Right atrium auricular region (tissue), 2 donors: ENCODE data around the gene NPIPB9. TPM values are rescaled to one million over a fixed set of nuclear protein-coding genes. Genes with fewer than 3 reads are reported as not detected.
"Not testable (repeated sequence)": the region's sequence is repeated elsewhere in the genome, so short reads cannot be mapped to it uniquely, and the experiment has no call there.

Source experiments
- DNase-seq: peaks from one replicate; pipeline ENCODE4 v3.0.0-alpha.2; 2019; ENCODE audit warnings: low spot score
- H3K27ac ChIP-seq, 2 donors: fragments of 200-600 bp; sonication (generic); 1 replicate in 1 of 2; 2 replicates in 1 of 2; pipeline ENCODE4 v1.5.1; 2016 to 2019
- H3K27me3 ChIP-seq, 2 donors: fragments of 200-600 bp; sonication (generic); one replicate each; pipeline versions ENCODE4 v1.5.1 to v1.6.0; 2017 to 2019
- H3K36me3 ChIP-seq: fragments of 200-600 bp; sonication (generic); one replicate; pipeline ENCODE4 v1.5.1; 2016
- H3K4me1 ChIP-seq, 2 donors: fragments of 200-600 bp; sonication (generic); one replicate each; pipeline versions ENCODE4 v1.5.1 to v1.6.0; 2017 to 2019
- H3K4me3 ChIP-seq, 2 donors: fragments of 200-600 bp; sonication (generic); 1 replicate in 1 of 2; 2 replicates in 1 of 2; pipeline ENCODE4 v1.5.1; 2017 to 2019; ENCODE audit warnings: mild to moderate bottlenecking in 1 of 2, moderate library complexity in 1 of 2
- H3K9me3 ChIP-seq, 2 donors: fragments of 200-600 bp; sonication (generic); one replicate each; pipeline ENCODE4 v1.5.1; 2019
- total RNA-seq, 2 donors: library from RNA; depleted of rRNA; stranded (reverse); fragments of >200 nt; gene quantifications; one replicate each; pipeline ENCODE4 v1.1.0, GENCODE V29; 2016

Gene NPIPB9
- total RNA-seq = under 1 TPM in 1 of 2 donors, not detected in 1; 0.70 TPM

DNA sequence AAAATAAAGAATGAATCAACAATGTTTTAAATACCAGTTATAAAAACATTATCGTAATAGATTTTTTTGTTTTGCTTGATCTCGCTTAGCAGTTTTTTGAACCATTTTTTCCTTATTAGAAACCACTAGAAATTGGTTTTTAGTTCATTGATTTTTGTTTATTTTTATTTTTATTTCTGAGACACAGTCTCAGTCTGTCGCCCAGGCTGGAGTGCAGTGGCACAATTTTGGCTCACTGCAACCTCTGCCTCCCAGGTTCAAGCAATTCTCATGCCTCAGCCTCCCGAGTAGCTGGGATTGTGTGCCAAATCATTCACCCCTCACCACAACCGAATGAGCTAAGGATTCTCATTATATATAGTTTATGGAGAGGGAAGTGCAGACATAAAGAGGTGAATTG, at the start of gene NPIPB9:
Gene NPIPB9, plus strand, starts transcription at position 301 of the 400 bp plus-strand sequence.
- not testable (repeated sequence) for H3K4me1 ChIP-seq, H3K27ac ChIP-seq, H3K4me3 ChIP-seq, H3K27me3 ChIP-seq, H3K36me3 ChIP-seq, DNase-seq, H3K9me3 ChIP-seq

DNA sequence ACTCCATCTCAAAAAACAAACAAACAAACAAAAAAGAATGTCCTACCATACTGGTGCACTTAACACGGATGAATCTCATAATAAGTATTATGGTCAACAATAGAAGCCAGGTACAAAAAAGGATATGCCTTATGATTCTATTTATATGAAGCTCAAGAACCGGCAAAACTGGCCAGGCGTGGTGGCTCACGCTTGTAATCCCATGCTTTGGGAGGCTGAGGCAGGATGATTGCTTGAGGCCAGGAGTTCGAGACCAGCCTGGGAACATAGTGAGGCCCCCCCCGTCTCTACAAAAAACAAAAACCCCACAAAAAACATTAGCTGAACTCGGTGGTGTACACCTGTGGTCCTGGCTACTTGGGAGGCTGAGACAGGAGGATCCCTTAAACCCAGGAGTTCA, 47.3 kb upstream of the NPIPB9 start:
- DNase-seq = not testable (repeated sequence)

DNA sequence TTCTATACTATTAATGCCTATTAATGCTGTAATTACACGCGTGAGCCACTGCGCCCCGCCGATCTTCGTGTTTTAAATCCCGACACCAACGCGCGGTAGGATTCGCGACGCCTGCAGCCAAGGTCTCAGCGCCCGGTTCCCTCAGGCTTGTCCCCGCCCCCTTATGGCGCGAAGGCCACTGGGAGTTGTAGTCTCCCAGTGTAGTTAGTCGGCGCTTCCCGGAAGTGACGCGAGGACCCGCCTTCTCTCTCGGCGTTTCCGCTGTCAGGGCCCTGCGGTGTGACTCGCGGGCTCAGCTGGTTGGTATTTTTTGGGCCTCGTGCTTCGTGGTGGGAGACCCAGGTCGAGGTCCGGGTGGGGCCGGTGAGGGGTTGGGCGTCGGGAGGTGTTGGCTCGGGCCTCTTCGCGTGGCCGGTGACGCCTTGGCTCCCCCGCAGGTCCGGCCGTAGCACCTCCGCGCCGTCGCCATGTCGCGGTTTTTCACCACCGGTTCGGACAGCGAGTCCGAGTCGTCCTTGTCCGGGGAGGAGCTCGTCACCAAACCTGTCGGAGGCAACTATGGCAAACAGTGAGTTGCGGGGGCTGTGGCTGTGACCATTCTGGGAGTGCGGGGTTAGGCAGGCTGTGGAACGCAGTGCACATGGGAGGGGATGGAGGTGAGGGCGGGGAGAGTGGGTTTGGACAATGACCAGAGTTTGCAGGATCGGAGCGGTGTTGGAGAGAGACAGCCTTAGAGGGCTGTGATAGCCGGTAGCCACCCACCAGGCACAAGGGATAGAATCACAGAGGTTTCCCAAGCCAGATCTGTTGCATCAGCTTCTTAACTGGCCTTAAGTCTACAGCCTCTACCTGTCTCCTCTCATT, 40.1 kb upstream of the NPIPB9 start, which contains the start of gene EIF3C:
Gene EIF3C, plus strand, starts transcription at position 245 of the 864 bp plus-strand sequence. Its CDS starts 223 bp downstream, at position 468.
- DNase-seq, H3K9me3 ChIP-seq, H3K27me3 ChIP-seq, H3K36me3 ChIP-seq, H3K27ac ChIP-seq, H3K4me1 ChIP-seq, H3K4me3 ChIP-seq: not testable (repeated sequence)

More for the DNA sequence above, 47.3 kb upstream of the NPIPB9 start:
- not testable (repeated sequence) for H3K9me3 ChIP-seq, H3K4me3 ChIP-seq, H3K36me3 ChIP-seq, H3K27me3 ChIP-seq, H3K4me1 ChIP-seq, H3K27ac ChIP-seq

DNA sequence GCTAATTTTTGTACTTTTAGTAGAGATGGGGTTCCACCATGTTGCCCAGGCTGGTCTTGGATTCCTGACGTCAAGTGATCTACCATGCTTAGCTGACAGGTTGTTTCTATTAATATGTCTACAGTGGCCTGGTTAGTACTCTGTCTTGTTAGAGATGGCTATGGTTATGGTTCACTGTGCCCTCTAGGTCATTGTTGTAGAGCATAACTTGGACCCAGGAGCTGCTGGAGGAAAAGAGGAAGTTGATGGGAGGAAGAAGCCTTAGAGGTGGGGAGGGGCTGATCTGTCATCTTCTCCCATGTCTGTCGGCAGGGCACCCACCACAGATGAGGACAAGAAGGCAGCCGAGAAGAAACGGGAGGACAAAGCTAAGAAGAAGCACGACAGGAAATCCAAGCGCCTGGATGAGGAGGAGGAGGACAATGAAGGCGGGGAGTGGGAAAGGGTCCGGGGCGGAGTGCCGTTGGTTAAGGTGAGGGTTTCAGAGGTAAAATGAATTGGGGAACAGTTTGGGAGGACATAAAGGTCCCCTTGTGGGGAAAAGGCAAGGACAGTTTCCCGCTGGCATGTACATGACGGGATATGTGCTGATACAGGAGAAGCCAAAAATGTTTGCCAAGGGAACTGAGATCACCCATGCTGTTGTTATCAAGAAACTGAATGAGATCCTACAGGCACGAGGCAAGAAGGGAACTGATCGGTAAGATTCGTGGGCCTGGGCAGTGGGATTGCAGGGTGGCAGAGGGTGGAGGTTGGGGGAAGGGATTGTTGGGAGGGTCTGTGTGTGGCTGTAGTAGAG, 28.5 kb upstream of the NPIPB9 start:
- H3K9me3 ChIP-seq, H3K27me3 ChIP-seq, H3K27ac ChIP-seq, H3K36me3 ChIP-seq, H3K4me1 ChIP-seq, H3K4me3 ChIP-seq, DNase-seq: not testable (repeated sequence)

DNA sequence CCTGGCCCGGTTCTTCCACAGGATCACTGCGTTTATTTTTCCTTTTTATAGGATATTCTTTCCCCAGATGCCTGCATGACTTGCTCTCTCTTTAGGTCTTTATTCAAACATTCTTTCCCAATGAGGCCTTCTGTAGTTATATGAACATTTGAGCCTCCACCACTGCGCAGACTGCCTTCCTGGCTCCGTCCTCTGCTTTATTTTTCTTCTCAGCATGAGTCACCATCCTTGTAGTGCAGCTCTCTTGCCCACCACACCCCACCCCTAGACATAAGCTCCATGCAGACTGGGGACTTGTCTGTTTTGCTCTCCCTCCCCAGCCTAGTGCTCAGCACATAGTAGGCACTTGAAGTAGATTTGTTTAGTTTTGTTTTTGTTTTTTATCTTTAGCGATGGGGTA, 20.3 kb upstream of the NPIPB9 start:
- not testable (repeated sequence) for H3K27ac ChIP-seq, H3K27me3 ChIP-seq, H3K9me3 ChIP-seq, DNase-seq, H3K4me3 ChIP-seq, H3K4me1 ChIP-seq, H3K36me3 ChIP-seq

DNA sequence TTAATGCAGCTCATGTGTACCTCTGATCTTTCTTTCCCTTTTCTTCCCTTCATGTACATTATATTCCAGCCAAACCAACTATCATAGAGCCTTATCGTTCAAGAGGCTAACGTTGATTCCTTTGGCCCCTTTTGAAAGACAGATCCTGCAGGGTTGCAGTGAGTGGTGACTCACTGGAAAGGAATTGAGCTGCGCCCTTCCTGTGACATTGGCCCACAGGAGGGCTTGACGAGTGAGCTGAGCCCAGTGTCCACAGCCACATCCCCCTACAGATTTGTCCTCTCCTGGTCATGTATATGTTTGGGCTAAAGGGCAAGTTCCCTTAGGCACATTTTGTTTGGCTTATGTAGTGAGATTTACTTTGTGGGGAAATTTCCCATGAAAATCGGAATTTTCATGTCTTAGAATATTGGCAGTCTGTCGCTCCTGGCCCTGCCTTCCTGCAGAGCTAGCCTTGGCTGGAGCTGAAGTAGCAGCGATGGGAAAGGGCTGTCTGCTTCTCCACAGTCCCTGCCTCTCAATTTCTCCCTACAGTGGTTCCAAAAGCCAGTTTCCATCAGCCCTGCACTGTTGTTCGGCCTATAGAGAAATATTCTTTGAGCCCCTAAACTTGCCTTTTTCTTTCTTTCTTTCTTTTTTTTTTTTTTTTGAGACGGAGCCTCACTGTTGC, 19.0 kb upstream of the NPIPB9 start:
- not testable (repeated sequence) for H3K36me3 ChIP-seq, H3K4me1 ChIP-seq, H3K4me3 ChIP-seq, H3K27ac ChIP-seq, H3K9me3 ChIP-seq, DNase-seq, H3K27me3 ChIP-seq

DNA sequence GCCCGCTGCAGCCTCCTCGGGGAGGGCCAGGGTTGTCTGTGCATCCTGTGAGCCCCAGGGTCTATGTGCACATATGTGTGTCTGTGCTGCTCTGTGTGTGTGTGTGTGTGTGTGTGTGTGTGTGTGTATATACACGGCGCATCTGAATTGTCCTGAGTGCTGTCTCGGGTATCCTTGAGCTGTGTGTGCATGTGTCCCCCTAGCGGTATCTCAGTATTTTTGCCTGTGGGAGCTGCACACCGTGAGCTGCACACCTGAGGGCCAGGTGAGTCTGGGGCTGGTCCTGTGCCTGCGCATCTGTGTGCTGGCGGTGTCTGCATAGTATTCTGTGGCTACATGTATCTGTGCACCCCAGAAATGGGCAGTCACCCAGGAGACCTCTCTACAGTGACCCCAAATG, 11.8 kb upstream of the NPIPB9 start:
- DNase-seq, H3K27me3 ChIP-seq, H3K4me3 ChIP-seq, H3K4me1 ChIP-seq, H3K9me3 ChIP-seq, H3K27ac ChIP-seq, H3K36me3 ChIP-seq: not testable (repeated sequence)

DNA sequence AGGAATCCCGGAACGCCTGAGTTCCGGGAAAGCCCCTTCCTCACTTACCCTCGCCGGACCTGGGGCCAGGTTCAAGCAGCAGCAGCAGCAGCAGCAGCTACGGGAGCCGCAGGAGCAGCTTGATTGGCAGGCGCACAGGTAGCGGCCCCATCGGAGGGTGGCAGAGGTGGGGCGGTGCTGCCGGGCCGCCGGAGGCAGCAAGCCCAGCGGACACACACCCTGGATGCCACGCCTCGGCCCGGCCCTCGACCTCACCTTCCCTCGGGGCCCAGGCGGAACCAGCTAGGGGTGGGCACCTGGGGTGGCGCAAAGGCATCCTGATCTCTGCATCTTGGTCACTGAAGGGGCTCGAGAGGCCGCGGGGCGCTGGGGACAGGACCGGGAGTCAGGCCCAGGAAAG, 11.0 kb upstream of the NPIPB9 start:
- H3K27ac ChIP-seq, H3K4me1 ChIP-seq, H3K4me3 ChIP-seq, H3K27me3 ChIP-seq, H3K9me3 ChIP-seq, H3K36me3 ChIP-seq, DNase-seq: not testable (repeated sequence)

DNA sequence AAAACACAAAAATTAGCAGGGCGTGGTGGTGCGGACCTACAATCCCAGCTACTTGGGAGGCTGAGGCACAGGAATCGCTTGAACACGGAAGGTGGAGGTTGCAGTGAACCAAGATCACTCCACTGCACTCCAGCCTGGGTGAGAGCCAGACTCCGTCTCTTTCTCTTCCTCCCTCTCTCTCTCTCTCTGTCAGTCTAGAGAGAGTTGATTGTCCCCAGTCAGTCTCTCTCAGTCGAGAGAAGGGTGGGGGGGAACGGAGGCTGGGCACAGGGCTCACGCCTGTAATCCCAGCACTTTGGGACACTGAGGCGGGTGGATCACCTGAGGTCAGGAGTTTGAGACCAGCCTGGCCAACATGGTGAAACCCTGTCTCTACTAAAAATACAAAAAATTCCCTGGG, 10.3 kb upstream of the NPIPB9 start:
- not testable (repeated sequence) for H3K4me1 ChIP-seq

DNA sequence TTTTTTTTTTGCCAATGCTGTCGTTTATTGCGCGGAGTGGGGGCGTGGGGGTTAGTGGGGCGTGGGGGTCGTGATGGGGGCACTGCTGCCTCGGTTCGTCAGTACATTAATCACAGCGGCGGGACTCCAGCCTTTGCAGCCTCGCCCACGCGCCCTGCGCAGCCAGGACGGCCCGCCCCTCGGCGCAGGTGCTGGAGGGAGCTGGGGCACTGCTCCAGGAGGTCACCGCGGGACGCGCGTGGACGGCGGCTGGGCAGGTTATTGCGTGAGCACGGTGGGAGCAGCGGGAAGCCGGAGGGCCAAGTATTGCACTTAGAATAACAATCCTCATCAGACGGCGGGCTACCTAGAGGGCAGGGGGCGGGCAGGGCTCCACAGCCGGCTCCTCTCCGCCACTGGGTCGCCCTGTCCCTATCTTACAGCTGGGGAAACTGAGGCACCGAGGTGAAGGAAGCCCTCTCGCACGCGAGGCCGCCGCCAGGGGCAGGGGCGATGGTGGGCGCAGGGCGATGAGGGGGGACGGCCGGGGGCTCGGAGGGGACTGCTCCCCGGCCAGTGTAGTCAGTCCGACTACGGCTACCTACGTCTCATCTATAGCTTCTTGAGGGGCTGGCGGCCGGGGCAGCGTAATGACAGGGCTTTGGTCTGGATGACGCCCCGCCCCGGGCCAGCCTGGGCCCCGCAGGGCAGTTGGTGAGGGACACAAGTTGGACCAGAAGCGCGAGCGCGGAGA, 4.8 kb upstream of the NPIPB9 start:
- not testable (repeated sequence) for H3K36me3 ChIP-seq, DNase-seq, H3K4me3 ChIP-seq, H3K27me3 ChIP-seq, H3K27ac ChIP-seq, H3K9me3 ChIP-seq, H3K4me1 ChIP-seq

More for the DNA sequence above, 10.3 kb upstream of the NPIPB9 start:
- not testable (repeated sequence) for H3K27me3 ChIP-seq, H3K36me3 ChIP-seq, H3K9me3 ChIP-seq, DNase-seq, H3K4me3 ChIP-seq, H3K27ac ChIP-seq
